KBM-7 (cell line): ENCODE results near the gene RRP1.

Source experiments
- DNase-seq: peaks from one replicate; pipeline ENCODE4 v3.0.0-alpha.2; 2015
- in situ Hi-C: fragments of 300-500 bp; cut with MboI; formaldehyde crosslinking; loops from 2 replicates; pipeline ENCODE4 v1.14.3; 2020; ENCODE audit warnings: low sequenced_read_pairs, low pct_unique_long_range_greater_than_20kb, mixed read lengths

RRP1 gene

DNA sequence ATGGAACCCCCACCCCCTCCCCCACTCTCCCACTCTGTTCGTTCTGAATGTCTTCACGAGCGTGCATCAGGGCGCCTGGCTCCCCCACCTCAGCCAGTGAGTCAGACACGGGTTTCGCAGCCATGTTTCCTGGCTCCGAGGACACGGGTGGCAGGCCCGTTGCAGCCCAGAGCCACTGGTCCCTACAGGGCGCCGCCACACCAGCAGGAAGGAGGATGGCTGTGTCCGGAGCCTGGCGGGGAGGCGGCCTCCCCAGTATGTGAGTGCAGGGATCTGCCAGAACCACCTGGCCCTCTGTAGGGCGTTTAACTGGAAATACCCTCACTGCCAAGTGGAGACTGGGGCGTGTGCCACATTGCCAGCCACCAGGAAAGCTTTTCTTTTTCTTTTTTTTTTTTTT is 31.8 kb upstream of the RRP1 start:
- no peak for DNase-seq
- in situ Hi-C loops, result no loop called here

DNA sequence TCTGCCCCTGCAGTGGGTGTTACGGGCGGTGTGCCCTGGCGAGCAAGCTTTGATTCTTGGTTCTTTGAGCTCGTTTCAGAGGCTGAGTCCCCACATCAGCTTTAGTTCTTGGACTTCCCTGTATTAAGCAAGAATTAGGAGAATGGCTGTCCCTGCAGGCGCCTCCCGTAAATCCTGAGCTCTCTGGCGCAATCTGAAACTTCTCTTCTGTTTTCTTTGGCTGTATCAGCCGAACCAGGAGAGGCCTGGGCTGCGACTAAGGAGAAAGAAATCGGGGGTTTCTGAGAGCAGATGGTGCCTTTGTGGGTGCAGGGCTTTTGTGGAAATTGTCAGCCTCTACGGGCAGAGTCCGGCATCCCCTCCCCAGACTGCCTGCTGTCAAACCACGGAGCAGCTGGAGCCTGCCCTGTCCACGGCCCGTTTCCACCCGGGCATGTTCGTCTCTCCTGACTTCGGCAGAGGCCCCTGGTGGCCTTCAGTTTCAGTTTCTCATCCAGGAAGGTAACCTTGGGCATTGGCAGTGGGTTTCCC is 31.2 kb upstream of the RRP1 start:
- DNase-seq, result no peak
- in situ Hi-C loops, result no loop called here

DNA sequence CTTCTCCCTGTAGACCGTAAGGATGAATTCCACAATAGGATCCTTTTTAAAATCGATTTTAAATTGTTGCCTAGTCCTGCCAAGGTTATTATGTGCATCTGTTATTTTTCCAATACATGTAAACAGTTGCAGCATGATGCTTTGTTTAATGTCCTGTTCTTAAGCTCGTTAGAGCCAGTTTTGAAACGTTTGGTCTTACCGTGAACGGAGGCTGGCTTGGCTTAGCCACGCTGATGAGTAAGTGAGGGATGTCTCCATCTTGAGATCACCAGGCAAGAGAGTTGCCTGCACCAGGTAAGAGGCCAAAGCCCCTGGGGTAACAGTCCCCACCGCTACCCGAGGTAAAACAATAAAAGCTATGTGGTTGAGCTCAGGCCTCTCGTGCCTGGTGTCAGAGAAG is 30.6 kb upstream of the RRP1 start:
- in situ Hi-C loops, result no loop called here
- no peak for DNase-seq

DNA sequence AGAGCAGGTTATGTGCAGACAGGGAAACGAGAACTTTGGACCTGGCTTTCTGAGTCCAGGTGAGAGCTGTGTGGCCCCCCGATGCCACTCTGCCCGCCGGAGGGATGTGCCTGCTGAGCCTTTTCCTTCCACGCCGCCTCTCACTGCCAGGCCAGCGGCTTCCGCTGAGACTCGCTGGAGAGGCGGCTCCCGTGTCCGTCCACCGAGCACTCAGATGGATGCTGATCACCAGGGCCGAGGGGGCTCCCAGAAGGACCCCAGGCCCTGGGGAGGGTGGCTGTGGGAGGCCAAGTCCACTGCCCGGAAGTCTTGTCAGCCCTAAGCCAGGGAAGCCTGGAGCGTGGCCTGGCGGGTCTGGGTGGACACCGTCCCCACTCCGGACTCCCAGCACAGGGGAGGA is 29.7 kb upstream of the RRP1 start:
- no peak for DNase-seq
- in situ Hi-C loops, result no loop called here

GRCh38 chr21:43760391-43760958 is 28.9 kb upstream of the RRP1 start:
- in situ Hi-C loops, result no loop called here
- no peak for DNase-seq

DNA sequence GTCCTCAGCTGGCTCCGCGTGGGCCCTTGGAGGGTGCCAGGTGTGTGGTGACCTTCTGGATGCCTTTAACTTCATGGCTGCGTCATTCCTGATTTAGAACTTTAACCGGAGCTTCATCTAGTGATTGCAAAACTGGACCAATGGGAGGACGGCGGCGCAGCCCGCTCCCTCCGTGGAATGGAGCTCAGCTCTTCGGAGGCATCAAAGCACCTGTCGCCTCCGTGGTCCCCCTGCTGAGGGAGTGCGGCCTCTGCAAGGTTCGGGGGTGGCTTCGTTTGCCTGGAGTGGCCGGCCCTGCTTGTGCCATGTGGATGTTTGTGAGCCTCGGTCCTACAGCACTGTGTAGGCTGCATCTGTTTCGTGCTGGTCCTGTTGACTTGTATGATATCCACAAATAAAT is 27.5 kb upstream of the RRP1 start:
- in situ Hi-C loops, result no loop called here
- no peak for DNase-seq

GRCh38 chr21:43762303-43763128 is 26.9 kb upstream of the RRP1 start:
- DNase-seq, result no peak
- in situ Hi-C loops, result no loop called here

GRCh38 chr21:43763901-43764523 is 25.4 kb upstream of the RRP1 start:
- in situ Hi-C loops, result no loop called here
- no peak for DNase-seq

GRCh38 chr21:43764576-43765495 is 24.5 kb upstream of the RRP1 start:
- DNase-seq, result no peak
- in situ Hi-C loops, result no loop called here

- in situ Hi-C loops, result no loop called here
- no peak for DNase-seq
These were observed 22.5 kb upstream of the RRP1 start for GRCh38 chr21:43766734-43767497.

DNA sequence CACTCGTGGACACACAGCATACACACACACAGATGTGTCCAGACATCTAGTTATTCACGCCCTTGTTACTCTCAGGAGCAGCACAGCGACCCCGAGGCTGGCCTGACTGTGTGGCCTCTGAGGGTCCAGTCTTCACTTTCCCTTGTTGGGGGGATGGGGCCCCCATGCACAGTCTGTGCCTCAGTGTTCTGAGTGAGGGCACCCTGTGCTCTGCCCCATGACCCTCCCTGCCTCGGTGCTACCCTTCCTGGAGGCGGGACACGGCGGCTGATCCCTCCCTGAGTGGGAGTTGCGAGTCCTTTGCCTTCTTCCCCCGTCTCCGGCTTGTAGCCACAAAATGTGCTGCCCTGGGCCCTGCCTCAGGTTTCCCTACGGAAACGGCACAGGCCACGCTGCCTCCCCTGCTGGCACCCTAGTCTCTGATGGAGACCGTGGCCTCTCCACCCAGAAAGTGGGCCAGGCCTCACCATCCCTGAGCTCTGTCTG is 21.8 kb upstream of the RRP1 start:
- DNase-seq, result no peak

GRCh38 chr21:43767984-43768867 is 21.2 kb upstream of the RRP1 start:
- no peak for DNase-seq
- in situ Hi-C loops, result no loop called here

More for the DNA sequence above, 21.8 kb upstream of the RRP1 start:
- in situ Hi-C loops, result no loop called here

- DNase-seq, result no peak
- in situ Hi-C loops, result no loop called here
These were observed 20.6 kb upstream of the RRP1 start for GRCh38 chr21:43768868-43769167.

GRCh38 chr21:43769325-43769958 is 19.9 kb upstream of the RRP1 start:
- DNase-seq, result no peak
- in situ Hi-C loops, result no loop called here

GRCh38 chr21:43770066-43770655 is 19.2 kb upstream of the RRP1 start:
- DNase-seq, result no peak
- in situ Hi-C loops, result no loop called here

DNA sequence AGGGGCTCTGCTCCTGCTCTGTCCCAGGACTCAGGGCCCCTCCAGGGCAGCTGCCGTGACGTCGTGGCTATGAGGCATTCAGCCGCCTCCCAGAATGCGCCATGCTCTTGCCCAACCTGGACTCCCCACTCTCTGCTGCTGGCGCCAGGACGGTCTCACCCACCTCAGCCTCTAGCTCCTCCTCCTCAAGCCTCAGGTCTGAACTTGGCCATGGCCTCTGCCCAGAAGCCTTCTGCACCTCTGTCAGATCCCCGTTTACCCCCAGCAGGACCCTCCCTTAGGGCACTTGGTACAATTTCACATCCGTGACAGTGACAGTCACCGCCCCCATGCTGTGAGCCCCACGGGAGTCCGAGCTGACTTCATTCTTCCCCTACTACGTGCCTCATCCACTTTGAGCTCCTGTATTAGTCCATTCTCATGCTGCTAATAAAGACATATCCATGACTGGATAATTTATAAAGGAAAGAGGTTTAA is 18.1 kb upstream of the RRP1 start:
- peak; percentile 28 for DNase-seq
- in situ Hi-C loops, result no loop called here
